GM21786 (cell line): Measurements from ENCODE around the gene MCTP1.
A peak's percentile ranks its signal among the peaks of the same experiment; 100 is the strongest.
"Not testable (repeated sequence)": the region's sequence is repeated elsewhere in the genome, so short reads cannot be mapped to it uniquely, and the experiment has no call there.

ENCODE experiments used
- ATAC-seq: cut with Tn5 transposase; IDR thresholded peaks from one replicate; pipeline ENCODE4 v1.9.1; 2021; ENCODE audit not compliant: unreplicated experiment

The MCTP1 gene

GRCh38 chr5:94976853-94977252 lies 308.0 kb downstream of the MCTP1 start:
- ATAC-seq, result no peak

GRCh38 chr5:94972268-94972667 lies 312.6 kb downstream of the MCTP1 start:
- ATAC-seq, result no peak

- ATAC-seq, result peak; percentile 64
Measured at GRCh38 chr5:94969174-94969573, 315.7 kb downstream of the MCTP1 start.

- ATAC-seq, result peak; percentile 65
Measured at GRCh38 chr5:94968507-94969095, 316.3 kb downstream of the MCTP1 start.

- no peak for ATAC-seq
Measured at GRCh38 chr5:94967525-94967924, 317.4 kb downstream of the MCTP1 start.

- not testable (repeated sequence) for ATAC-seq
Measured at GRCh38 chr5:94959279-94959678, 325.6 kb downstream of the MCTP1 start.

- no peak for ATAC-seq
Measured at GRCh38 chr5:94945656-94946055, 339.2 kb downstream of the MCTP1 start.

- ATAC-seq, result no peak
Measured at GRCh38 chr5:94944160-94944559, 340.7 kb downstream of the MCTP1 start.

- no peak for ATAC-seq
Measured at GRCh38 chr5:94941122-94941755, 343.7 kb downstream of the MCTP1 start.

- ATAC-seq, result no peak
Measured at GRCh38 chr5:94932259-94932658, 352.6 kb downstream of the MCTP1 start.

GRCh38 chr5:94928891-94929290 lies 356.0 kb downstream of the MCTP1 start:
- ATAC-seq, result no peak

GRCh38 chr5:94920570-94920969 lies 364.3 kb downstream of the MCTP1 start:
- ATAC-seq, result no peak

- no peak for ATAC-seq
Measured at GRCh38 chr5:94916619-94917018, 368.3 kb downstream of the MCTP1 start.

- no peak for ATAC-seq
Measured at GRCh38 chr5:94911276-94911675, 373.6 kb downstream of the MCTP1 start.

- no peak for ATAC-seq
Measured at GRCh38 chr5:94910721-94911120, 374.2 kb downstream of the MCTP1 start.

GRCh38 chr5:94908889-94909480 lies 375.9 kb downstream of the MCTP1 start:
- peak; percentile 51 for ATAC-seq

- no peak for ATAC-seq
Measured at GRCh38 chr5:94906750-94907149, 378.1 kb downstream of the MCTP1 start.

GRCh38 chr5:94903726-94904125 lies 381.2 kb downstream of the MCTP1 start:
- no peak for ATAC-seq

GRCh38 chr5:94901191-94901979 lies 383.5 kb downstream of the MCTP1 start:
- peak; percentile 92 for ATAC-seq

GRCh38 chr5:94900006-94900505 lies 384.8 kb downstream of the MCTP1 start:
- no peak for ATAC-seq

- ATAC-seq, result no peak
Measured at GRCh38 chr5:94893412-94894135, 391.3 kb downstream of the MCTP1 start.
